Measurements from ENCODE around the gene CD63.

Gene CD63

GRCh38 chr12:55745361-55746173, 16.8 kb upstream of the CD63 start:
- peak; percentile 51 for DNase-seq (ENCODE audit: insufficient read length, low spot score)
- TF ChIP-seq, protein P1, sequence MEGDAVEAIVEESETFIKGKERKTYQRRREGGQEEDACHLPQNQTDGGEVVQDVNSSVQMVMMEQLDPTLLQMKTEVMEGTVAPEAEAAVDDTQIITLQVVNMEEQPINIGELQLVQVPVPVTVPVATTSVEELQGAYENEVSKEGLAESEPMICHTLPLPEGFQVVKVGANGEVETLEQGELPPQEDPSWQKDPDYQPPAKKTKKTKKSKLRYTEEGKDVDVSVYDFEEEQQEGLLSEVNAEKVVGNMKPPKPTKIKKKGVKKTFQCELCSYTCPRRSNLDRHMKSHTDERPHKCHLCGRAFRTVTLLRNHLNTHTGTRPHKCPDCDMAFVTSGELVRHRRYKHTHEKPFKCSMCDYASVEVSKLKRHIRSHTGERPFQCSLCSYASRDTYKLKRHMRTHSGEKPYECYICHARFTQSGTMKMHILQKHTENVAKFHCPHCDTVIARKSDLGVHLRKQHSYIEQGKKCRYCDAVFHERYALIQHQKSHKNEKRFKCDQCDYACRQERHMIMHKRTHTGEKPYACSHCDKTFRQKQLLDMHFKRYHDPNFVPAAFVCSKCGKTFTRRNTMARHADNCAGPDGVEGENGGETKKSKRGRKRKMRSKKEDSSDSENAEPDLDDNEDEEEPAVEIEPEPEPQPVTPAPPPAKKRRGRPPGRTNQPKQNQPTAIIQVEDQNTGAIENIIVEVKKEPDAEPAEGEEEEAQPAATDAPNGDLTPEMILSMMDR (IDR thresholded peaks at IDR 0.05; ENCODE audit: insufficient read depth, missing control alignments) = no peak
- no peak for FAIRE-seq

DNA sequence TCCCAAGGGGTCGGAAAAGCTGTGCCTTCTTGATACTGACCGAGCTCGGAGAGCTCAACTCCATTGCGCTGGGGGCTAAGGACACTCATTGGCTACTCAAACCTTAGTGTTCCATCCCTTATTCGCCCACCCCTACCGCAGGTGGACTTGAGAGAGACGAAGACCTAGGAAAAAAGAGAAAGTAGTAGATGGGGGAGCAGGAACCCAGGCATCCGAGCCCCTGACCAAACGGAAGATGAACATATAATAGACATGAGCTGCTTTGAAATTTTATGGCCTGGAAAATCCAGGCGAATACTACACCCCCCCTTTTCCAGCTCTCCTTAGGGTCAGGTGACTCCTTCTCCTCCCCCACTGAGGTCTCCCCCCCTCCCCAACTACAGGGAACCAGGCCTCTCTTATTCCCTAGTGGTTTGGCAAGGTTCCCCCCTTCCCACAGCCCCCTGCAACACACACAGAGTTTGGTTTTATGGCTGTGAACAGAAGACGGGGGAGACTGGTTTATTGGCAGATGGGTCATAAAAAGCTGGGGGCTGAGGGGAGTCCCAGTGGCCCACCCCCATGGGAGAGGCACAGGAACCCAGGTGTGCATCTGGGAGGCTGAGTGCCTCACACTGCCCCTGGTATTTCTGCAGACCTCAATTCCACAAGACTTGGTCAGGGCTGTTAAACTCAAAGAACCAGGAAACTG, 15.7 kb upstream of the CD63 start:
- TF ChIP-seq, protein P1 (IDR thresholded peaks at IDR 0.05; ENCODE audit: insufficient read depth, missing control alignments) = no peak
- no peak for DNase-seq (ENCODE audit: insufficient read length, low spot score)
- FAIRE-seq = no peak

DNA sequence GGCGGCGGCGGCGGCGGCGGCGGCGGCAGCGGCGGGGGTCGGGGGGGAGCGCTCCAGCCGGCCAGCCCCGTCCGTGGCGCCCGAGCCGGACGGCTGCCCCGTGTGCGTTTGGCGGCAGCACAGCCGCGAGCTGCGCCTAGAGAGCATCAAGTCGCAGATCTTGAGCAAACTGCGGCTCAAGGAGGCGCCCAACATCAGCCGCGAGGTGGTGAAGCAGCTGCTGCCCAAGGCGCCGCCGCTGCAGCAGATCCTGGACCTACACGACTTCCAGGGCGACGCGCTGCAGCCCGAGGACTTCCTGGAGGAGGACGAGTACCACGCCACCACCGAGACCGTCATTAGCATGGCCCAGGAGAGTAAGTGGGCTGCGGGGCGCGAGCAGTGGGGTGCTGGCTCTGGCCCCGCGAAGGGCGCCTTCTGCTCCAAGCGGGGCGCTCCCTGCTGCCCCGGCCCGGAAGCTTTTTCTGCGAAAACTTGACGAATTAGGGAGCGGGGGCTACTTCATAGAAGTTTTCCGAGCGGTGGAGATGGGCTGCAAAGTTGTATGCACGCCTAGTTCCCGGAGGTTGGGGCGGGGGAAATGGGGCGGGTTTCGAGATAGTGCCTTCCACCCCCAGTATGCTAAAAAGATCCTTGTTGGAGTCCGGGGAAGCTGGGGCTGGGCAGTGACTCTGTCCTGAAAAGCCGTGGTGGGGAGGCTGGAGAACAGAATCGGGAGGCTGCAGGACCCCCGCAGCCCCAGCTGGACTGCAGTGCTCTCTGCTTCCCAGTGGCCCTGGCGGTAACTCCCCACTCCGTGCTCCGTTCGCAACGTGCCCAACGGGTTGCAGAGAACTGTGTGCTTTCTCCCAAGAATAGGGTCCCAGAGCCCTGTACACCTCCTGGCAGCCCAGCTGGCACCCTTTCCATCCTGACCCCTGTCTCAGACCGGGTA, 14.9 kb upstream of the CD63 start:
- FAIRE-seq (no peak), DNase-seq (ENCODE audit: insufficient read length, low spot score) (no peak)
- TF ChIP-seq, protein P1 (IDR thresholded peaks at IDR 0.05; ENCODE audit: insufficient read depth, missing control alignments) = no peak

GRCh38 chr12:55742719-55743405, 14.1 kb upstream of the CD63 start, which contains the start of gene GDF11:
TSS of gene GDF11 (plus strand) at chr12:55743122. CDS start at chr12:55743317, 195 bp downstream.
- FAIRE-seq = no peak
- DNase-seq (ENCODE audit: insufficient read length, low spot score) = peak; percentile 80
- TF ChIP-seq, protein P1 (IDR thresholded peaks at IDR 0.05; ENCODE audit: insufficient read depth, missing control alignments) = no peak

DNA sequence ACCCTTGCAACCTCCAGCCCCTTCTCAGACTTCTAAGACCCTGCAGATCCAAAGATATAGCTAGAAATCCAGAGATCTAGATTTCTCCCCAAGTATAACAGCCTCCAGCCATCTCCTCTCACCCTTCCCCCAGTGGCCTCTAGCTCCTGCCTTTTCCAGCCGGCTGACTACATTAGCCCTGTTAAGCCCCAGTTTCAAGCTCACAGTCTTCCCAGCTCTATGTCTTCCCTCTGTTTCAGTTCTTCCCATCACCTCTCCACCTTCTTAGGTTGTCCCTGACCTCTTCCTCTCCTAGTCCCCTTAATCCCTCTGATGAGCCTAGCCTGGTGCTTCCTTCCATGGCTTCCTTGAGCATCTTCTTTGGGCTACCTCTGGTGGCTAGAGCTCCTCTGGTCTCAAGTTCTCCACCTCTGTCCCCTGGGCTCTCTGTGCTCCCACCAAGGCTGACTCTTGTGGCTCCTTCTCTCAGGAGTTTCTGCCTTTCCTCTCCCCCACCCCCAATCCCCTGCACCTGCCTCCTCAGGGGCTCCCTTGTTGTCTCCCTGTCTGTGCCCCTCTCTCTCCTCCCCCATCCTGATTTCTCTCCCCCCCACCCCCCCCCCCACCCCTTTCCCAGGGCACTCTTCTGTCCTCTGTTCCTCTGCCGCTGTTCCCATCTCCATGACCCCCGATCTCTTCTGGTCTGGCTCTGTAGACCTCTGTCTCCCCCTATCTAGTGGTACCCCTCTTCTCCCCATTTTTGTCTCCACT, 13.3 kb upstream of the CD63 start:
- DNase-seq (ENCODE audit: insufficient read length, low spot score) = no peak
- FAIRE-seq = no peak
- TF ChIP-seq, protein P1 (IDR thresholded peaks at IDR 0.05; ENCODE audit: insufficient read depth, missing control alignments) = no peak

DNA sequence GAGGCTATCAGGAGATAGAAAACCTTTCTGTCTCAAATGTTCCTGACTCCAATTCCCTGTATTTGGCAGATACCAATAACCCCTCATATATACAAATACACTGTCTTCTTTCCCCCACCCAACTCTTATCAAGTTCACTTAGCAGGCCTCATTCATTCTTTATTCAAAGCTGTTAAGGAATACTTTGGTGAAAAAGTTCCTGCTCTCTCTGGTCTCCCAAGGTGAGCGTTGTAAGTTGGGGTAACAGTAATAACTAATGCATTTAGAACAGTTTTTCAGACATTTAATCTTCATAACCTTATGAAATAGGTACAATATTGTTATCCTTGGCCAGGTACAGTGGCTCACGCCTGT, 10.2 kb upstream of the CD63 start:
- TF ChIP-seq, protein P1 (IDR thresholded peaks at IDR 0.05; ENCODE audit: insufficient read depth, missing control alignments) = no peak
- DNase-seq (ENCODE audit: insufficient read length, low spot score) (no peak), FAIRE-seq (no peak)

Data from D721Med (cell line).